Gastrocnemius medialis (tissue), 4 donors: ENCODE measurements around the gene HUNK. TPM values are rescaled to one million over a fixed set of nuclear protein-coding genes. Genes with fewer than 3 reads are reported as not detected.

Experiments used
- ATAC-seq, 2 donors: fragments of 150-250 bp; one replicate each; pipeline ENCODE4 v1.9.1; 2016
- DNase-seq, 2 donors: peaks; one replicate each; pipeline ENCODE4 v3.0.0-alpha.2; 2019
- H3K27ac ChIP-seq, 4 donors: fragments of 200-600 bp; sonication (generic); 1 replicate in 1 of 4; 2 replicates in 3 of 4; pipeline ENCODE4 v1.5.1; 2016 to 2018; ENCODE audit warnings: mild to moderate bottlenecking in 2 of 4, moderate library complexity in 1 of 4
- H3K27me3 ChIP-seq, 3 donors: fragments of 200-600 bp; sonication (generic) in 2 of 3; 1 replicate in 1 of 3; 2 replicates in 2 of 3; pipeline versions ENCODE4 v1.5.1 to v1.6.0; 2016 to 2019; ENCODE audit warnings: mild to moderate bottlenecking in 1 of 3, moderate library complexity in 1 of 3
- H3K36me3 ChIP-seq, 2 donors: fragments of 200-600 bp; sonication (generic) in 1 of 2; one replicate each; pipeline ENCODE4 v1.5.1; 2017 to 2018
- H3K4me1 ChIP-seq, 2 donors: fragments of 200-600 bp; sonication (generic) in 1 of 2; one replicate each; pipeline ENCODE4 v1.5.1; 2016 to 2017; ENCODE audit warnings: mild to moderate bottlenecking in 2 of 2
- H3K4me3 ChIP-seq, 4 donors: fragments of 200-600 bp; sonication (generic) in 3 of 4; 1 replicate in 1 of 4; 2 replicates in 3 of 4; pipeline ENCODE4 v1.5.1; 2016 to 2019; ENCODE audit warnings: mild to moderate bottlenecking in 2 of 4
- H3K9me3 ChIP-seq, 3 donors: fragments of 200-600 bp; sonication (generic) in 2 of 3; 1 replicate in 1 of 3; 2 replicates in 2 of 3; pipeline ENCODE4 v1.5.1; 2016 to 2019
- CTCF ChIP-seq, 5 experiments: fragments of 450-650 bp in 3 of 5; fragments of 200-600 bp in 2 of 5; sonication (generic) in 2 of 5; IDR thresholded peaks in 4 of 5; conservative IDR thresholded peaks in 1 of 5; 1 replicate in 4 of 5; 2 replicates in 1 of 5; pipeline ENCODE4 v1.5.1; 2016 to 2019; ENCODE audit warnings: antibody characterized with exemption in 5 of 5, mild to moderate bottlenecking in 3 of 5, moderate library complexity in 3 of 5
- POLR2A ChIP-seq, 2 donors: fragments of 450-650 bp; IDR thresholded peaks; one replicate each; pipeline ENCODE4 v1.6.1; 2017; ENCODE audit warnings: antibody characterized with exemption in 2 of 2, mild to moderate bottlenecking in 2 of 2, moderate library complexity in 2 of 2
- in situ Hi-C, 4 donors: fragments of 200-750 bp; cut with MboI; loops; one replicate each; pipeline versions ENCODE4 v1.15.0 to v1.8.0; 2017; ENCODE audit warnings: low sequenced_read_pairs in 4 of 4
- intact Hi-C: fragments of 100-400 bp; cut with DNase I; formaldehyde crosslinking; loops from one replicate; pipeline ENCODE4 v1.15.1; 2023; ENCODE audit warnings: low total_unique reads
- total RNA-seq, 4 donors: library from RNA; depleted of rRNA; stranded (reverse); fragments of >200 nt; gene quantifications; one replicate each; pipeline versions ENCODE4 v1.1.0 to v1.2.3, GENCODE V29; 2016

The HUNK gene
- total RNA-seq, 4 donors from 2014 or later = 0.13 TPM; not detected in 3

DNA sequence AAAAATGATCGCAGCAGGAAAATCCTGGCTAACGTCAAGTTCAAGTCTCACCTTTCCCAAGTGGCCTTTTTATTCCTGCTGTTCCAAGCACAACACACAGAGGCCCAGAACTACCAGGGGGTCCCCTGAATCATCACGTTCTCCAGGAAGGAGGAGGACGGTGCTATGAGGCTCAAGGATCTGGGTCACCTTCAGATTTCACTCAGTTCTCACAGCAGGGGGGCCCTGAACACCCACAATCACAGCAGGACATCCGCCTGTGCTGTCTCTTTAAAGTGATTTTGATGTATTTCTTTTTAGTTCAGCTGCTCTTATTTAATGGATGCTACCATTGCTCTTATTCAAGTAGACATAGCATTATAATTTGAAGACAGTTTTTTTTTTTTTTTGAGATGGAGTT, 173.4 kb downstream of the HUNK start:
- Histone ChIP-seq H3K4me3 (no peak overlapping the region), H3K4me1 (no peaks in the 10 kb centered on the region), H3K9me3 (no peaks in the 10 kb centered on the region), H3K27me3 (no peaks in the 10 kb centered on the region), H3K27ac (no peak overlapping the region), H3K36me3 (no peaks in the 10 kb centered on the region)
- DNase-seq = no peak
- in situ Hi-C loops = no loop called here
- TF ChIP-seq POLR2A (IDR thresholded peaks at IDR 0.05) = no peak
- no peak for TF ChIP-seq CTCF (IDR thresholded peaks at IDR 0.05 in 4 of 5, conservative IDR thresholded peaks at IDR 0.05 in 1 of 5)
- intact Hi-C loops = no loop called here
- no peak for ATAC-seq

DNA sequence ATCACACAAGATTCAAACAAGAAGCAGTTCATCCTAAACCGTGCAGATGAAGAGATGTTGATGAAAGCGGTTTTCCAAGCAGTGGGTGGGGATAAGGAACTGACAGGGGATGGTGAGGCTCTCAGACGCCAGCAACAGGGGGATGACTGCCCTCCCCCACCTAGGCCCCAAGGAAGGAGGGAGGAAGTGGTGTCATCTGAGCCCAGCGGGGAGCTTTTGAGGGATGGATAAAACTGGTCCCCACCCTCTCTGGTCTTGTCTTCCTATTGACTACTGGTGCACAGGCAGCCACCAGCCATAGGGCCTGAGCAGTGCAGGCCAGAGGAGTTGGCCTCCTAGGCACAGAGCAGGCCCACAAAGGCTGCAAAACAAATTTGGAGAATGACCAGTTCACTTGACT, 175.5 kb downstream of the HUNK start:
- H3K27ac ChIP-seq = no peak overlapping the region
- no peak overlapping the region for H3K4me3 ChIP-seq
- H3K9me3 ChIP-seq = no peaks in the 10 kb centered on the region
- in situ Hi-C loops (no loop called here), intact Hi-C loops (no loop called here)
- H3K4me1 ChIP-seq = no peaks in the 10 kb centered on the region
- no peaks in the 10 kb centered on the region for H3K36me3 ChIP-seq
- no peak for DNase-seq
- TF ChIP-seq CTCF (IDR thresholded peaks at IDR 0.05 in 4 of 5, conservative IDR thresholded peaks at IDR 0.05 in 1 of 5) (no peak), POLR2A (IDR thresholded peaks at IDR 0.05) (no peak)
- ATAC-seq = no peak
- no peaks in the 10 kb centered on the region for H3K27me3 ChIP-seq

Other genes with a start within 250 kb of the HUNK start
- 100 to 1,000 TPM; 249 to 453 (median 377) TPM for gene SOD1, start 213.3 kb upstream of the HUNK start, total RNA-seq
- gene SCAF4, start 140.9 kb upstream of the HUNK start, total RNA-seq = 10 to 100 TPM in 2 of 4 donors, 1 to 10 TPM in 2; 8.2 to 11.5 (median 10.0) TPM